ENCODE measurements around the gene DOCK4. TPM values are rescaled to one million over a fixed set of nuclear protein-coding genes. Genes with fewer than 3 reads are reported as not detected.

DOCK4 gene
- total RNA-seq, 2 donors from 2014 or later = 6.5 to 11.1 TPM

GRCh38 chr7:112226701-112227276 lies 20.6 kb upstream of the DOCK4 start:
- intact Hi-C loops (cut with DNase I) = no loop called here
- Histone ChIP-seq H3K36me3 (no peaks in the 10 kb centered on the region), H3K27me3 (no peaks in the 10 kb centered on the region), H3K4me3 (no peak overlapping the region), H3K4me1 (no peaks in the 10 kb centered on the region), H3K27ac (no peak overlapping the region), H3K9ac (ENCODE audit: low read depth in 2 of 2, low read length in 2 of 2) (no peak overlapping the region), H3K9me3 (no peaks in the 10 kb centered on the region)
- TF ChIP-seq CTCF (IDR thresholded peaks at IDR 0.05) = no peak
- no peak for DNase-seq

GRCh38 chr7:112225006-112225405 lies 18.8 kb upstream of the DOCK4 start:
- intact Hi-C loops (cut with DNase I) = no loop called here
- Histone ChIP-seq H3K4me1 (no peaks in the 10 kb centered on the region), H3K36me3 (no peaks in the 10 kb centered on the region), H3K9ac (ENCODE audit: low read depth in 2 of 2, low read length in 2 of 2) (no peak overlapping the region), H3K4me3 (no peak overlapping the region), H3K27me3 (no peaks in the 10 kb centered on the region), H3K27ac (no peak overlapping the region), H3K9me3 (no peaks in the 10 kb centered on the region)
- no peak for DNase-seq
- no peak for TF ChIP-seq CTCF (IDR thresholded peaks at IDR 0.05)

GRCh38 chr7:112224186-112224585 lies 18.0 kb upstream of the DOCK4 start:
- H3K9ac ChIP-seq (ENCODE audit: low read depth in 2 of 2, low read length in 2 of 2) = no peak overlapping the region
- TF ChIP-seq CTCF (IDR thresholded peaks at IDR 0.05) = no peak
- no peaks in the 10 kb centered on the region for H3K36me3 ChIP-seq
- intact Hi-C loops (cut with DNase I) = no loop called here
- no peaks in the 10 kb centered on the region for H3K9me3 ChIP-seq
- DNase-seq = no peak
- H3K4me3 ChIP-seq = no peak overlapping the region
- H3K4me1 ChIP-seq = no peaks in the 10 kb centered on the region
- no peaks in the 10 kb centered on the region for H3K27me3 ChIP-seq
- no peak overlapping the region for H3K27ac ChIP-seq

GRCh38 chr7:112223310-112223709 lies 17.1 kb upstream of the DOCK4 start:
- H3K27ac ChIP-seq = no peak overlapping the region

GRCh38 chr7:112220877-112221434 lies 14.8 kb upstream of the DOCK4 start:
- no peaks in the 10 kb centered on the region for H3K9me3 ChIP-seq
- H3K27me3 ChIP-seq = no peaks in the 10 kb centered on the region
- no peaks in the 10 kb centered on the region for H3K36me3 ChIP-seq
- TF ChIP-seq CTCF (IDR thresholded peaks at IDR 0.05) = no peak
- DNase-seq = no peak
- intact Hi-C loops (cut with DNase I) = no loop called here
- no peaks in the 10 kb centered on the region for H3K4me1 ChIP-seq
- no peak overlapping the region for H3K4me3 ChIP-seq
- no peak overlapping the region for H3K27ac ChIP-seq
- no peak overlapping the region for H3K9ac ChIP-seq (ENCODE audit: low read depth in 2 of 2, low read length in 2 of 2)

More at GRCh38 chr7:112223310-112223709, 17.1 kb upstream of the DOCK4 start:
- Histone ChIP-seq H3K27me3 (no peaks in the 10 kb centered on the region), H3K4me1 (no peaks in the 10 kb centered on the region), H3K9me3 (no peaks in the 10 kb centered on the region), H3K4me3 (no peak overlapping the region), H3K9ac (ENCODE audit: low read depth in 2 of 2, low read length in 2 of 2) (no peak overlapping the region), H3K36me3 (no peaks in the 10 kb centered on the region)
- no peak for TF ChIP-seq CTCF (IDR thresholded peaks at IDR 0.05)
- DNase-seq = no peak
- intact Hi-C loops (cut with DNase I) = no loop called here

All from colonic mucosa (tissue), 4 donors.